GM18498 (cell line): Measurements from ENCODE around the gene MAS1L.

Experiments
- ATAC-seq: cut with Tn5 transposase; IDR thresholded peaks from one replicate; pipeline ENCODE4 v1.9.1; 2021; ENCODE audit warnings: mild to moderate bottlenecking, moderate library complexity; ENCODE audit not compliant: unreplicated experiment

Gene MAS1L

GRCh38 chr6:29510746-29511300, 23.1 kb upstream of the MAS1L start:
- no peak for ATAC-seq

GRCh38 chr6:29510202-29510601, 22.4 kb upstream of the MAS1L start:
- no peak for ATAC-seq

GRCh38 chr6:29509711-29510110, 22.0 kb upstream of the MAS1L start:
- ATAC-seq = no peak

GRCh38 chr6:29509239-29509638, 21.5 kb upstream of the MAS1L start:
- ATAC-seq = peak; percentile 84

- ATAC-seq = no peak
Observed at GRCh38 chr6:29507319-29507718, 19.6 kb upstream of the MAS1L start.

GRCh38 chr6:29506446-29507067, 18.8 kb upstream of the MAS1L start:
- no peak for ATAC-seq

GRCh38 chr6:29505808-29506207, 18.1 kb upstream of the MAS1L start:
- no peak for ATAC-seq

GRCh38 chr6:29504961-29505360, 17.2 kb upstream of the MAS1L start:
- ATAC-seq = no peak

- ATAC-seq = no peak
Observed at GRCh38 chr6:29502597-29502996, 14.8 kb upstream of the MAS1L start.

GRCh38 chr6:29502181-29502580, 14.4 kb upstream of the MAS1L start:
- no peak for ATAC-seq

GRCh38 chr6:29501106-29501505, 13.3 kb upstream of the MAS1L start:
- ATAC-seq = no peak

GRCh38 chr6:29500594-29500993, 12.8 kb upstream of the MAS1L start:
- no peak for ATAC-seq

GRCh38 chr6:29499704-29500103, 11.9 kb upstream of the MAS1L start:
- no peak for ATAC-seq

GRCh38 chr6:29496961-29497360, 9.2 kb upstream of the MAS1L start:
- no peak for ATAC-seq

GRCh38 chr6:29495571-29495970, 7.8 kb upstream of the MAS1L start:
- no peak for ATAC-seq

- no peak for ATAC-seq
Observed at GRCh38 chr6:29494131-29494530, 6.4 kb upstream of the MAS1L start.

GRCh38 chr6:29493261-29493660, 5.5 kb upstream of the MAS1L start:
- ATAC-seq = no peak

GRCh38 chr6:29491574-29491973, 3.8 kb upstream of the MAS1L start:
- ATAC-seq = no peak

- no peak for ATAC-seq
Observed at GRCh38 chr6:29490552-29490951, 2.8 kb upstream of the MAS1L start.

GRCh38 chr6:29490055-29490454, 2.3 kb upstream of the MAS1L start:
- no peak for ATAC-seq

- no peak for ATAC-seq
Observed at GRCh38 chr6:29489286-29489685, 1.5 kb upstream of the MAS1L start.

- no peak for ATAC-seq
Observed at GRCh38 chr6:29488874-29489273, 1.1 kb upstream of the MAS1L start.

GRCh38 chr6:29487131-29487530, 625 bp downstream of the MAS1L start:
- no peak for ATAC-seq
